Caco-2 (cell line): ENCODE results near the gene SLC7A5. TPM values are rescaled to one million over a fixed set of nuclear protein-coding genes. Genes with fewer than 3 reads are reported as not detected.

Source experiments
- BruUV-seq: library from RNA; stranded (reverse); fragments of 400-500 nt; replicated peaks from 2 replicates; lab custom pipeline; 2021; lab: Mats Ljungman, UMichigan
- CTCF ChIA-PET: fragments of 300-600 bp; sonication (Branson Sonifier 250); formaldehyde crosslinking; loops from one replicate; lab custom pipeline; 2022; ENCODE audit warnings: antibody characterized with exemption; lab: Charles Lee
- POLR2A ChIA-PET: fragments of 300-600 bp; sonication (Branson Sonifier 250); formaldehyde crosslinking; loops from one replicate; lab custom pipeline; 2022; ENCODE audit warnings: antibody characterized with exemption; lab: Charles Lee
- DNase-seq, 2 experiments: peaks; one replicate each; pipeline versions ENCODE4 v3.0.0 to v3.0.0-alpha.2; 2020 to 2022
- H3K27me3 ChIP-seq: replicated peaks from 2 replicates; pipeline ENCODE4 v1.6.0; 2011; ENCODE audit warnings: low read length; ENCODE audit not compliant: control insufficient read depth, insufficient read depth
- H3K36me3 ChIP-seq: 2 replicates; pipeline ENCODE4 v1.5.1; 2011; ENCODE audit warnings: low read length; ENCODE audit not compliant: control insufficient read depth, insufficient read depth
- H3K4me1 ChIP-seq: fragments of 250-450 bp; sonication (Bioruptor Pico); 2 replicates; pipeline ENCODE4 v1.5.1; 2020; ENCODE audit warnings: mild to moderate bottlenecking
- H3K4me3 ChIP-seq: 2 replicates; pipeline ENCODE4 v1.5.1; 2011; ENCODE audit warnings: low read depth, mild to moderate bottlenecking, control low read depth, low read length
- H3K9me3 ChIP-seq: fragments of 250-450 bp; sonication (Bioruptor Pico); 2 replicates; pipeline ENCODE4 v1.5.1; 2020; ENCODE audit warnings: mild to moderate bottlenecking, moderate library complexity
- H3K27ac Mint-ChIP-seq: one replicate; pipeline ENCODE4 v1.8.0; 2022; ENCODE audit warnings: mixed read lengths; ENCODE audit not compliant: unreplicated experiment
- H3K27me3 Mint-ChIP-seq: one replicate; pipeline ENCODE4 v1.8.0; 2022; ENCODE audit warnings: mixed read lengths; ENCODE audit not compliant: insufficient read depth, unreplicated experiment
- H3K36me3 Mint-ChIP-seq: one replicate; pipeline ENCODE4 v1.8.0; 2022; ENCODE audit warnings: mild to moderate bottlenecking, mixed read lengths; ENCODE audit not compliant: insufficient read depth, unreplicated experiment
- H3K4me1 Mint-ChIP-seq: one replicate; pipeline ENCODE4 v1.8.0; 2022; ENCODE audit warnings: low read depth, mixed read lengths; ENCODE audit not compliant: unreplicated experiment
- H3K4me3 Mint-ChIP-seq: one replicate; pipeline ENCODE4 v1.8.0; 2022; ENCODE audit warnings: mild to moderate bottlenecking, moderate library complexity, mixed read lengths; ENCODE audit not compliant: unreplicated experiment
- H3K9me3 Mint-ChIP-seq: one replicate; pipeline ENCODE4 v1.8.0; 2022; ENCODE audit warnings: mixed read lengths; ENCODE audit not compliant: unreplicated experiment
- intact Hi-C: fragments of 100-400 bp; cut with micrococcal nuclease; formaldehyde crosslinking; loops from one replicate; pipeline ENCODE4 v1.10.0; 2022; ENCODE audit not compliant: unreplicated experiment
- total RNA-seq: library from RNA; stranded (reverse); gene quantifications from 2 replicates; pipeline ENCODE4 v1.2.3, GENCODE V29; 2022
- TF ChIP-seq, protein P1 (sequence below), 2 experiments: fragments of 200-600 bp in 1 of 2; IDR thresholded peaks; 1 replicate in 1 of 2; 2 replicates in 1 of 2; pipeline versions ENCODE4 v1.5.1 to v1.8.0; 2011 to 2022; ENCODE audit warnings: antibody characterized with exemption in 1 of 2, control low read depth in 1 of 2, inconsistent platforms in 1 of 2, low read depth in 1 of 2, low read length in 1 of 2, mild to moderate bottlenecking in 1 of 2, moderate library complexity in 1 of 2; ENCODE audit not compliant: insufficient read depth in 1 of 2, severe bottlenecking in 1 of 2, unreplicated experiment in 1 of 2

SLC7A5 gene
- total RNA-seq, 1 experiment from 2014 or later, result 534 TPM

- peak overlapping the region; percentile 48 for H3K27ac Mint-ChIP-seq
- ChIA-PET POLR2A (interaction anchor here (0.8 kb wide), 1 partner anchor 11 kb away, joined by 3 read pairs; no protein-coding TSS in a partner anchor), CTCF (interaction anchor here (1.1 to 1.4 kb wide), 2 partner anchors 14 to 36 kb away, joined by 3 read pairs; no protein-coding TSS in a partner anchor)
- H3K9me3 ChIP-seq, result no peaks in the 10 kb centered on the region
- no peaks in the 10 kb centered on the region for H3K27me3 ChIP-seq
- intact Hi-C loops, result no loop called here
- no peak for DNase-seq
- H3K4me1 Mint-ChIP-seq, result no peaks in the 10 kb centered on the region
- no peaks in the 10 kb centered on the region for H3K27me3 Mint-ChIP-seq
- H3K4me3 ChIP-seq, result no peak overlapping the region
- 0 out of 2 replicates have a peak, but pooled peaks cover 11% of the 10 kb centered on the region for H3K4me1 ChIP-seq
- H3K36me3 Mint-ChIP-seq, result peaks cover 100% of the 10 kb centered on the region
- TF ChIP-seq, protein P1, sequence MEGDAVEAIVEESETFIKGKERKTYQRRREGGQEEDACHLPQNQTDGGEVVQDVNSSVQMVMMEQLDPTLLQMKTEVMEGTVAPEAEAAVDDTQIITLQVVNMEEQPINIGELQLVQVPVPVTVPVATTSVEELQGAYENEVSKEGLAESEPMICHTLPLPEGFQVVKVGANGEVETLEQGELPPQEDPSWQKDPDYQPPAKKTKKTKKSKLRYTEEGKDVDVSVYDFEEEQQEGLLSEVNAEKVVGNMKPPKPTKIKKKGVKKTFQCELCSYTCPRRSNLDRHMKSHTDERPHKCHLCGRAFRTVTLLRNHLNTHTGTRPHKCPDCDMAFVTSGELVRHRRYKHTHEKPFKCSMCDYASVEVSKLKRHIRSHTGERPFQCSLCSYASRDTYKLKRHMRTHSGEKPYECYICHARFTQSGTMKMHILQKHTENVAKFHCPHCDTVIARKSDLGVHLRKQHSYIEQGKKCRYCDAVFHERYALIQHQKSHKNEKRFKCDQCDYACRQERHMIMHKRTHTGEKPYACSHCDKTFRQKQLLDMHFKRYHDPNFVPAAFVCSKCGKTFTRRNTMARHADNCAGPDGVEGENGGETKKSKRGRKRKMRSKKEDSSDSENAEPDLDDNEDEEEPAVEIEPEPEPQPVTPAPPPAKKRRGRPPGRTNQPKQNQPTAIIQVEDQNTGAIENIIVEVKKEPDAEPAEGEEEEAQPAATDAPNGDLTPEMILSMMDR (IDR thresholded peaks at IDR 0.05; ENCODE audit: insufficient read depth in 1 of 2, low read depth in 1 of 2, low read length in 1 of 2, severe bottlenecking in 1 of 2, unreplicated experiment in 1 of 2), result no peak
- no TSS peak for BruUV-seq
- no peak overlapping the region for H3K4me3 Mint-ChIP-seq
- peaks cover 13% of the 10 kb centered on the region for H3K36me3 ChIP-seq
- no peaks in the 10 kb centered on the region for H3K9me3 Mint-ChIP-seq
Measured at GRCh38 chr16:87835882-87836331, 33.4 kb downstream of the SLC7A5 start.

DNA sequence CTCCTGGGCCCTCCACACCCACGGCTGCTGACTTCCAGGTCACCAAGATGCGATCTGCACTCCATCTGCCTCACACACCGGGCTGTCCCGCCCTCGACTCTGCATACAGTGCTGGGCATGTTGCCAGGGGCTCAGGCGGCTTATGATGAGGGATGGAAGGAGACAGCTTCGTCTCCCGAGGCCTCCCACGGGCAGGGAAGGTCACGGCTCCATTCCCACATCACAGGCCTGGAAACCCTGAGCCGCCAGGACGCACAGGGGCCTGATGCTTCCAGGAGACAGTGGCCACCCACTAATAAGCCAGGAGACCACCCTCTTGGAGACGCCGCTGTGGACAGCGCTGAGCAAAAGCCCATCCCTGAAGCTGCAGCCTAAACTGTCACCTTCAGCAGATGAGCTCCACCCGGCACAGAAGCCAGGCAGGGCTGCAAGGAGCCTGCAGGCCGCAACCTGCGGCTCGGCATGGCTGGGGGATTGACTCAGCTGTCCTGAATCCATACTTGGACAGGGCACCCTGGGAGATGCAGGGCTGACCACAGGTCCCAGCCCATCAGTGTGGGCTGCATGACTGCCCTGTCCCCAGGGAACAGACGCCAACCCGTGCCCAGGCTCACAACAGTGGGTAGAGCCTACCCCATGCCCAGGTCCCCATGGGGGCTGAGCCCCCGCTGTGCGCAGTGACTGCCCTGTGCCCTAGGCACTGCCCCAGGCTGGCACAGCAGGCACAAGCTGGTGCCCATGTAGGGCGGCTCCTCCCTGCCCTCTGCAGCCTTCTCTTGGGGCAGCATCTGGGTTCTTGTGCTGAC is 34.4 kb downstream of the SLC7A5 start:
- H3K36me3 ChIP-seq, result peaks cover 10% of the 10 kb centered on the region
- peaks cover 100% of the 10 kb centered on the region for H3K36me3 Mint-ChIP-seq
- H3K9me3 Mint-ChIP-seq, result no peaks in the 10 kb centered on the region
- CTCF ChIA-PET, result interaction anchor here (0.9 to 1.1 kb wide), 2 partner anchors 19 to 37 kb away, joined by 3 read pairs; no protein-coding TSS in a partner anchor
- H3K4me1 Mint-ChIP-seq, result peaks cover 6% of the 10 kb centered on the region
- no peak overlapping the region for H3K4me3 ChIP-seq
- no peak overlapping the region for H3K4me3 Mint-ChIP-seq
- no peaks in the 10 kb centered on the region for H3K27me3 Mint-ChIP-seq
- no peak for DNase-seq
- no peaks in the 10 kb centered on the region for H3K27me3 ChIP-seq
- no TSS peak for BruUV-seq
- intact Hi-C loops, result no loop called here
- TF ChIP-seq, protein P1 (IDR thresholded peaks at IDR 0.05; ENCODE audit: insufficient read depth in 1 of 2, low read depth in 1 of 2, low read length in 1 of 2, severe bottlenecking in 1 of 2, unreplicated experiment in 1 of 2), result no peak
- POLR2A ChIA-PET, result no interaction called here
- no peak overlapping the region for H3K27ac Mint-ChIP-seq
- H3K9me3 ChIP-seq, result no peaks in the 10 kb centered on the region
- 0 out of 2 replicates have a peak, but pooled peaks cover 11% of the 10 kb centered on the region for H3K4me1 ChIP-seq

- Mint-ChIP-seq H3K27ac (no peak overlapping the region), H3K9me3 (no peaks in the 10 kb centered on the region), H3K4me3 (no peak overlapping the region), H3K36me3 (peaks cover 100% of the 10 kb centered on the region), H3K27me3 (no peaks in the 10 kb centered on the region), H3K4me1 (peaks cover 8% of the 10 kb centered on the region)
- BruUV-seq, result no TSS peak
- no peaks in the 10 kb centered on the region for H3K27me3 ChIP-seq
- TF ChIP-seq, protein P1 (IDR thresholded peaks at IDR 0.05; ENCODE audit: insufficient read depth in 1 of 2, low read depth in 1 of 2, low read length in 1 of 2, severe bottlenecking in 1 of 2, unreplicated experiment in 1 of 2), result no peak
- no peak for DNase-seq
- intact Hi-C loops, result no loop called here
- CTCF ChIA-PET, result interaction anchor here (0.9 kb wide), 1 partner anchor 18 kb away, joined by 3 read pairs; no protein-coding TSS in a partner anchor
- peaks cover 7% of the 10 kb centered on the region for H3K36me3 ChIP-seq
- POLR2A ChIA-PET, result no interaction called here
- no peaks in the 10 kb centered on the region for H3K9me3 ChIP-seq
- H3K4me3 ChIP-seq, result no peak overlapping the region
- H3K4me1 ChIP-seq, result 0 out of 2 replicates have a peak, but pooled peaks cover 10% of the 10 kb centered on the region
Measured at GRCh38 chr16:87834005-87834667, 35.2 kb downstream of the SLC7A5 start.
